Glutamatergic neuron (in vitro differentiated cells): ENCODE data around the gene FILIP1L. TPM values are rescaled to one million over a fixed set of nuclear protein-coding genes. Genes with fewer than 3 reads are reported as not detected.

Source experiments
- microRNA-seq: library from miRNA; unstranded; fragments of <30 nt; microRNA quantifications from one replicate; pipeline ENCODE4, GENCODE V29; 2020; ENCODE audit not compliant: unreplicated experiment
- total RNA-seq: library from RNA; stranded (reverse); fragmentation: NEBNext Ultra II Directional; extraction: Animal tissue kit (Norgen Biotek cat#: 25700); gene quantifications from one replicate; pipeline ENCODE4 v1.2.1, GENCODE V29; 2021; ENCODE audit not compliant: unreplicated experiment

Gene FILIP1L
- total RNA-seq, 1 donor from 2014 or later, result 4.3 TPM

Small RNAs within 50 kb of the gene (microRNA-seq; reads per million reads assigned to microRNA genes)
- not detected for gene MIR3921

Other genes starting within 250 kb of the FILIP1L start
- 33.2 TPM for gene TBC1D23, start 146.5 kb upstream of the FILIP1L start, total RNA-seq
- gene NIT2, start 220.3 kb upstream of the FILIP1L start, total RNA-seq, result 39.6 TPM